EH (cell line): Measurements from ENCODE around the gene FGD5.
"Not testable (repeated sequence)": the region's sequence is repeated elsewhere in the genome, so short reads cannot be mapped to it uniquely, and the experiment has no call there.

ENCODE experiments used
- DNase-seq: peaks from one replicate; pipeline ENCODE4 v3.0.0-alpha.2; 2015; ENCODE audit warnings: low read depth

FGD5 gene

DNA sequence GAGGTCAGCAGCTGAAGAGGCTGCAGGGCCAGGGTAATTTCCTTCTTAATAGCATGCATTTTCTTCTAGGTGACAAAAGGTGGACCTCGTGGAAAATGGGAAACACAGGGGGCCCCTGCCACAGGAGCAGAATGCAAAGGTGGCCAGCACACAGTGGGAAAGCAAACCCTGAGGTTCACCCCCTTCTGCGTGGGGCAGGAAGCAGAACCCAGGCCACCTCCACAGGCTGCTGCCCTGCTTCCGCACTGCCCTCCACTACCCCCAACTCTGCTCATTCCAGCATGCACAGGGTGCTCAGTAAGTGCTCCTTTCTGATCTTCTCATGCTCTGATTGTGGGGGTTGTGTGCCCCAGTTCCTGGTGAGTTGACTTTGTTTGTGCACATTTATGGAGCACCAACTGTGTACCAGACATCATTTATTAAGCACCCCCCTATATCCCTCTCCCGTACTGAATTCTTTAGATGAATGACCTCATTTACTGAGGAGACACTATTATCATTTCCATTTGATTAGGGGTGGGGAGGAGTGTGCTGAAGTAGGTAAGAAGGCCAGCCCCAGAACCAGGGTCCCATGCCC lies 12.7 kb upstream of the FGD5 start:
- DNase-seq: no peak

- DNase-seq: peak; percentile 13
Observed at GRCh38 chr3:14806641-14807263, 12.0 kb upstream of the FGD5 start.

GRCh38 chr3:14808025-14808424 lies 10.7 kb upstream of the FGD5 start:
- no peak for DNase-seq

DNA sequence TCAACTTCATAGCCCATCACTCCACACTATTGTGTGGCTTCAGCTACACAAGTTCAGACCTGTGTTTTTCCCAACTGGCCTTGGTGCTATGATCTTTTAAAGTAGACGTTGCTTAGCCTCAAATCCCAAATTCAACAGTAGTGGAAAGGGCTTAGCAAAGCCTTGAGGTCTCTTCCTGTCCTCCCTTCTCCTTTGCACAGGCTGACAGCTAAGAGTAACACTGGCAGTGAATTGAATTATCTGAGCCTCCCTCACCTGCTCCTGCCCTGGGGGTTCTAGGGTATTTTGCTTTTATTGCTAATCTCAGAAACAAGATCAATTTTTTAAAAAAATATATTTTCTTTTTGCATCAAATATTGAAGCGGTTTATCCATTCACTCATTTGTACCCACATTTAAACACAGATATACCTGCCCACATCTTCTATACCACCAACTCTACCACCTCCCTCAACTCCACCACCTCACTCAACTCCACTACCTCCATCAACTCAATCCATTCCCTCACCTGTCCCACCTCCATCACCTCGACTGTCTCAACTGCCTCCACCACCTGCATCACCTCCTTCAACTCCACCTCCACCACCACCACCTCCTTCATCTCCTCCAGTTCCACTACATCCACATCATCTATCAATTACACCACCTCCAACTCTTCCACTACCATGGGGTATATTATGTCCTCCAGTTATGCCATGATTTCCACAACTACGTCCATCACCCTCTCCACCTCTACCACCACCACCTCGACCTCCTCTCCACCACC lies 10.1 kb upstream of the FGD5 start:
- DNase-seq: no peak

DNA sequence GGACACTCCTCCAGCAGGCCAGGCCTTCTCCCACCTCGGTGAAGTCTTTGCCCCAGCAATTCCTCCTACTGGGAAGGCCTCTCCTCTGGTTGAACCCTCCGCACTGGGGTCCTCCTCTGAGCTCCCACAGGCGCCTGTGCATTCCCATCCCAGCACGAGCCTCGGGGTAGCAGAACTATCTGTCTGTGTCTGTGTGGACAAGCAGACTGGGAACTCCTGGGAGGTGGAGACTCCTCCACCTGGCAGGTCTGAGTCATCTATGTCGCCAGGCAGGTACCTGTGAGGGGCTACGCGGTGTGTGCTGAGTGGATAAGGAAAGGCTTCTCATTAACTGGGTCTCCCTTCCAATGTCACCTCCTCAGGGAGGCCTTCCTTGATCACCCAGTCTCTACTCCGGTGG lies 9.2 kb upstream of the FGD5 start:
- not testable (repeated sequence) for DNase-seq

- DNase-seq: no peak
Observed at GRCh38 chr3:14810070-14810791, 8.5 kb upstream of the FGD5 start.

DNA sequence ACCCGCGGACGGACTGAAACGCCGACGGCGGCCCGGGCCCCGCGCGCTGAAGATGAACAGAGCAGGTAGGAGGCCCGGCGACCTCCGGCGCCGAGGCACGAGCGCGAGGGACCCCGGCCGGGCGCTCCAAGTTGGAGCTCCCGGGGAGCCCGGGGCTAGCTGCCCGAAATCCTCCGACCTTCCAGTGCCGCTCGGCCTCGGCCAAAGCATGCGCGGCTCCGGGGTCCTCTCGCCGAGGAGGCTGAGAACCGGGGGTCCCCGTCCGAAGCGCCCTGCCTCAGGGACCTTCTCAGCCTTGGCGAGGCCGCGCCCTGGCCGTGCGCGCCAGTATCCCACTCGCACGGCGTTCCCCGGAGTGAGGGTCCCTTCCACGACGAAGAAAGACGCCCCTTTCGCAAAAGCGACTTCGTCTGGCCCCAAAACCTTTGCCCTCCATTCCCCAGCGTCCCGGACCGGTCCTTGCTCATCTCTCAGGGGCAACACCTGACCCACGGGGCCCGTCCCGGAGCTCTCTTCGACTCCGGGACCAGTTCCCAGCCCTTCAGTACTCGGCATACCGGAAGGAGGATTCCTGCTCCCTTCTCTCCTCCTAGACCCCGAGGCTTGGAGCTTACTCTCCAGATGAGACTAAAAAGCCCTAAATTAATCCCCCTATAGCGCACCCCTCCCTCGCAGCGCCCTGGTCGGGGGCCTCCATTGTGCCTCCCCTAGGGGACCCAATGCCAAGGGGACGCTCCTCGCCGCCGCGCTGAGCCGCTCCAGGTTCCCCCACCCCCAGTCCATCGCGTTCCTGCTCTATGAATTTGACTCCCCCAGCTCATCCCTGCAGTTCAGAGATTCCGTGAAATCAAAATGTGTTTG lies 7.7 kb upstream of the FGD5 start:
- DNase-seq: no peak

DNA sequence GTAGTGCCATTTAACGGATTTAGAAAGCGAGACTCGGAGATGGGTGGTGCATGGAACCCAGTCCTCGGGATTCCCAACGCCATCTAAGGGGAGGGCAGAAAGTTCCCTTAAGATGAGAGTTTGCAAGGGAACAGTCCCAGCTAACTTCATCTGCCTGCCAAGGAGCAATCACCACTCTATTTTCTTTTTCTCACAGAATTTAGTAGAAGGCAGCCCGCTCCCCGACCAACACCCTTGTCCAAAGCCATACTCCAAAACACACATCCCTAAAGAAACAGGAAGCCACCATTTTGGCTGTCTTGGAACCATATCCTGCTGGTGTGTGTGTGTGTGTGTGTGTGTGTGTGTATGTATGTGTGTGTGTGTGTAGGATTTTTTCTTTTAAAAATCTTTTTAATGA lies 7.1 kb upstream of the FGD5 start:
- DNase-seq: no peak

GRCh38 chr3:14812196-14812790 lies 6.5 kb upstream of the FGD5 start:
- no peak for DNase-seq

- DNase-seq: no peak
Observed at GRCh38 chr3:14814411-14814871, 4.3 kb upstream of the FGD5 start.

GRCh38 chr3:14816359-14816758 lies 2.4 kb upstream of the FGD5 start:
- DNase-seq: no peak

DNA sequence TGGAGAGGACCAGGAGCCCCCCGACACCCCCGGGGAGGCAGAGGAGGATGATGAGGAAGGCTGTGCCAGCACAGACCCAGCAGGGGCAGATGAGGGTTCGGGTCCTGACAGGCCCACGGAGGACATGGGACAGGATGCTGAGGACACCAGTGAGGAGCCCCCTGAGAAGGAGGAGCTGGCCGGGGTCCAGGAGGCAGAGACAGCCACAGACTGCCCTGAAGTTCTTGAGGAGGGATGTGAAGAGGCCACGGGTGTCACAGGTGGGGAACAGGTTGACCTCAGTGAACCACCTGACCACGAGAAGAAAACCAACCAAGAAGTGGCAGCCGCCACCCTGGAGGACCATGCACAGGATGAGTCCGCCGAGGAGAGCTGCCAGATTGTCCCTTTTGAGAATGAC lies 909 bp downstream of the FGD5 start:
- DNase-seq: no peak

GRCh38 chr3:14820156-14820555 lies 1.4 kb downstream of the FGD5 start:
- no peak for DNase-seq

DNA sequence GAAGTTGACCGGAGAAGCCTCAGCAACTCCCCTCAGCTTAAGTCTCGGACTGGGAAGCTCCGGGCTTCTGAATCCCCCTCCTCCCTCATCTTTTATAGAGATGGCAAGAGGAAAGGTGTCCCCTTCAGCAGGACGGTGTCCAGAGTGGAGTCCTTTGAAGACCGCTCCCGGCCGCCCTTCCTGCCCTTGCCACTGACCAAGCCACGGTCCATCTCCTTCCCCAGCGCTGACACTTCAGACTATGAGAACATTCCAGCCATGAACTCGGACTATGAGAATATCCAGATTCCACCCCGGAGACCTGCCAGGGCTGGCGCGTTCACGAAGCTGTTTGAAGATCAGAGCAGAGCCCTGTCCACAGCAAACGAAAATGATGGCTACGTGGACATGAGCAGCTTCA lies 2.4 kb downstream of the FGD5 start:
- DNase-seq: no peak

GRCh38 chr3:14822134-14822533 lies 3.4 kb downstream of the FGD5 start:
- no peak for DNase-seq

GRCh38 chr3:14822670-14823390 lies 4.1 kb downstream of the FGD5 start:
- DNase-seq: no peak

DNA sequence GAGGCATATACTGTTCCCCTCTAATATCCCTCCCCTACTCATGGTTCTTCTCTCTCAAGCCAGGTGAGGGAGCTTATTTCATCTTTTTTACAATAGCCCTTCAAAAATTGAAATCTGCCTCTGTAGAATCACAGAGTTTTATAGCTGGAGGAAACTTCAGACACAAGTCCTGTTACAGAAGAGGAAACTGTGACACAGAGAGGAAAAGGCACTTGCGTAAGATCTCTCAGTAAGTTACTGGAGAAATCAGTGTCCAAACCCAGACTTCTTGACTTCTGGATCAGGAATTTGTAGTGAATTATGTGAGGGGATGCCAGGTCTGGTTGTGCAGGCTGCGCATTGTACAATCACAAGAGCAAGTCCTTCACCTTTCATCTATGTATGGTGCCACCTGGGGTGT lies 4.6 kb downstream of the FGD5 start:
- no peak for DNase-seq

GRCh38 chr3:14823910-14824629 lies 5.3 kb downstream of the FGD5 start:
- no peak for DNase-seq

- no peak for DNase-seq
Observed at GRCh38 chr3:14824646-14825045, 5.9 kb downstream of the FGD5 start.

DNA sequence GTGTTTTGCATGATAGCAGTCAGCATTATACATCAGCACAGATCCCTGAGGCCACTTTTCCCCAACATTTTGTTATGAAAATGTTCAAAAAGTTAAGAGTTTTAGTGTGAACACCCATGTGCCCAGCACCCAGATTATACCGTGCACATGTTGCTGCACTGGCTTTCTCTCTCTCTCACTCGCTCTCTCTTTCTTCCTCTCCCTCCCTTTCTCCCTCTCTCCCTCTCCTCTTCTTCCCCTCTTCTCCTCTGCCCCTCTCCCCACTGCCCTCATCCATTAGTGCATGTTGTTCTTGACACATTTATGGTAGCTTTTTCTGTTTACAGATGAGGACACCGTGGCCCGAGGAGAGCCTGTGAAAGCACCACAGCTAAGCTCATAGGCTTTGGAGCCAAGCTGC lies 7.3 kb downstream of the FGD5 start:
- no peak for DNase-seq
